GM20000 (cell line): Measurements from ENCODE around the gene GPR87.
A peak's percentile ranks its signal among the peaks of the same experiment; 100 is the strongest.

ENCODE experiments used
- DNase-seq: peaks from one replicate; pipeline ENCODE4 v3.0.0; 2012; ENCODE audit warnings: low spot score
- CTCF ChIP-seq: IDR thresholded peaks from 2 replicates; pipeline ENCODE4 v1.5.1; 2012; ENCODE audit warnings: mild to moderate bottlenecking, control low read depth; ENCODE audit errors: extremely low read depth, missing control alignments

The GPR87 gene

GRCh38 chr3:151285940-151286339, 30.7 kb downstream of the GPR87 start:
- TF ChIP-seq CTCF = no peak
- no peak for DNase-seq

GRCh38 chr3:151283907-151284461, 32.6 kb downstream of the GPR87 start:
- no peak for TF ChIP-seq CTCF
- DNase-seq = no peak

- no peak for TF ChIP-seq CTCF
These were observed 33.2 kb downstream of the GPR87 start for GRCh38 chr3:151283387-151283786.

GRCh38 chr3:151282921-151283320, 33.7 kb downstream of the GPR87 start:
- peak; percentile 41 for DNase-seq

More at GRCh38 chr3:151283387-151283786, 33.2 kb downstream of the GPR87 start:
- DNase-seq = no peak

GRCh38 chr3:151281671-151282324, 34.8 kb downstream of the GPR87 start:
- DNase-seq = no peak
- TF ChIP-seq CTCF = no peak

More at GRCh38 chr3:151282921-151283320, 33.7 kb downstream of the GPR87 start:
- TF ChIP-seq CTCF = no peak

- TF ChIP-seq CTCF = no peak
- no peak for DNase-seq
These were observed 38.4 kb downstream of the GPR87 start, which contains the start of gene P2RY14 for GRCh38 chr3:151278230-151278629. Gene P2RY14 (minus strand): TSS chr3:151278542. CDS start chr3:151214316, 64,226 bp downstream.

- DNase-seq = no peak
- TF ChIP-seq CTCF = no peak
These were observed 40.0 kb downstream of the GPR87 start for GRCh38 chr3:151276687-151277042.
